HFF-Myc (cell line): ENCODE results near the gene ETV5.

Experiments
- DNase-seq: peaks from one replicate; pipeline ENCODE4 v3.0.0-alpha.2; 2011; ENCODE audit warnings: low read depth; ENCODE audit errors: extremely low read depth
- H3K4me3 ChIP-seq: replicated peaks from 2 replicates; pipeline ENCODE4 v1.5.1; 2011; ENCODE audit warnings: low read depth, mild to moderate bottlenecking, control low read depth, low read length
- TF ChIP-seq, protein P1 (sequence below): IDR thresholded peaks from 2 replicates; pipeline ENCODE4 v1.5.1; 2012; ENCODE audit warnings: mild to moderate bottlenecking, low read depth, low read length, control low read depth; ENCODE audit errors: missing control alignments

Gene ETV5

DNA sequence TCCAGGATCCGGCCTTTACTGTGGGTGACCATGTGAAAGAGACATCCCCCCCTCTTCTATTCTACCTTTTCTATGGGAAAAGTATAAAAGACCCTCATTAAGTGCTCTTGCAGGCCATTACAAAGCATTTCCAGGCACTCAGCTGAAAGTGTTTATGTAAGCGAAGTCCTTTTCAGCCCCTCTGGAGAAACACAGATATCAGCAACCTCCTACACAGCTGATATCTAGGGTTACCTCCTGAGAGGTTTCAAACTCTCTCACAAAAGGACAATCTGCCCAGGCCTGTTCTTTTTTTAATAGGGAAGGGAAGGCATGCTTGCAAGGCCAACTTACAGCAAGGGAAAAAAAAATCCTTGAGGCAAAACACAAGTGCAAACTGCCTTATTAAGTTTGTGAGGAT is 12.6 kb downstream of the ETV5 start:
- H3K4me3 ChIP-seq, result no peak overlapping the region
- TF ChIP-seq, protein P1, sequence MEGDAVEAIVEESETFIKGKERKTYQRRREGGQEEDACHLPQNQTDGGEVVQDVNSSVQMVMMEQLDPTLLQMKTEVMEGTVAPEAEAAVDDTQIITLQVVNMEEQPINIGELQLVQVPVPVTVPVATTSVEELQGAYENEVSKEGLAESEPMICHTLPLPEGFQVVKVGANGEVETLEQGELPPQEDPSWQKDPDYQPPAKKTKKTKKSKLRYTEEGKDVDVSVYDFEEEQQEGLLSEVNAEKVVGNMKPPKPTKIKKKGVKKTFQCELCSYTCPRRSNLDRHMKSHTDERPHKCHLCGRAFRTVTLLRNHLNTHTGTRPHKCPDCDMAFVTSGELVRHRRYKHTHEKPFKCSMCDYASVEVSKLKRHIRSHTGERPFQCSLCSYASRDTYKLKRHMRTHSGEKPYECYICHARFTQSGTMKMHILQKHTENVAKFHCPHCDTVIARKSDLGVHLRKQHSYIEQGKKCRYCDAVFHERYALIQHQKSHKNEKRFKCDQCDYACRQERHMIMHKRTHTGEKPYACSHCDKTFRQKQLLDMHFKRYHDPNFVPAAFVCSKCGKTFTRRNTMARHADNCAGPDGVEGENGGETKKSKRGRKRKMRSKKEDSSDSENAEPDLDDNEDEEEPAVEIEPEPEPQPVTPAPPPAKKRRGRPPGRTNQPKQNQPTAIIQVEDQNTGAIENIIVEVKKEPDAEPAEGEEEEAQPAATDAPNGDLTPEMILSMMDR, result no peak
- DNase-seq, result no peak

DNA sequence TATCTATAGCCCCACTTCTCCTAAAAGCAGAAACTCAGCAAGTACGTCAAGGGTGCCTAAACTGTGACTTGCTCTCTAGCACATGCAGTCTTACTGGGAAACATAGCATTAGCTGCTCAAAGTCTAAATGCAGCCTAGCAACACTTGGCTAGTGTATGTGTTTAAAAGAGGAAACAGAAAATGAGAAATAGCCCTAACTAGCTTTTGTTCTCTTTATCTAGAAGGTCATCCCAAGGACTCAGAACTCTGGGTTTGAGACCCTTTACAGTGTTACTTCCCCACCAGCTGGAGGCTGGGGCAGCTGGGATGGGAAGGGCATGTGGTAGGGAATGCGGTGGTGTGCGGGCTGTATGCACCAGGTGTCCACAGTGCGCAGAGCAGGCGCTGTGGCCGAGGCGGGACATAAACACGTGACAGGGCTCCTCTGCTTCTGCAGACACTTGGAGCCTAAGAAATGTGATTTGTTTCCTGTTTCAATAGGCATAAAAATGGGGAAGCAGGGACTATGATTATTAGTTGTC is 13.3 kb downstream of the ETV5 start:
- TF ChIP-seq, protein P1, result no peak
- no peak for DNase-seq
- H3K4me3 ChIP-seq, result no peak overlapping the region

DNA sequence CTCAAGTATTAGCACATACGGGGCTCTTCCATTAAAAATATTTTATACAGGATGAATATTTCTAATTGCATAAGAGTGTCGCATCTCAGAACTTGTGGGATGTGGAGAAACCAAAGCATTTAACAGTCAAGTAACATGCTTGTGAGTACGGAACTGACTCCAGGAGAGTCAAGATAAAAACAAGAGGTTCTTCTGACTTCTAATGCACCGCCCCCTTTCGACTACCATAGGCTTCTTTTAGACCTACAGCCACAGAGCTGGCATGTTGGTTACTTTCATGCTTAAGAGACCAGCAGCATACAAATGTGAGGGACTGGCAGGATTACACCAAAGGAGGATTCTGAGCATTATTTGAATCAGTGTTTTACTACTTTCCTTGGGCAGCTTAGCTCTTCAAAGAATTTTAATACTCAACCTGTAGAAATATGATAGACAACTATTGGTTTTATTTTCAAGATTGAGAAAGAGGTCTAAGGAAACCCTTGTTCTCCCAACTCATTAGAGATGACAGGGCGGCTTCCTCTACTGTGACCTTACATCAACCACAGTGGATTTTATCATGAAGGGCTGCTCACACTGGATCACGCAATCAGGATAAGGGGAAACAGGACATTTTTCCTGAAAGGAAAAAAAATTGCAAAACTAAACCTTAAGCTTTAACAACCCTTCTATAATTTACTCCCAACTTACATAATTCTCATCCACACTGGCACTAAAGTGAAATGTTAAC is 14.0 kb downstream of the ETV5 start:
- H3K4me3 ChIP-seq, result no peak overlapping the region
- TF ChIP-seq, protein P1, result no peak
- no peak for DNase-seq

DNA sequence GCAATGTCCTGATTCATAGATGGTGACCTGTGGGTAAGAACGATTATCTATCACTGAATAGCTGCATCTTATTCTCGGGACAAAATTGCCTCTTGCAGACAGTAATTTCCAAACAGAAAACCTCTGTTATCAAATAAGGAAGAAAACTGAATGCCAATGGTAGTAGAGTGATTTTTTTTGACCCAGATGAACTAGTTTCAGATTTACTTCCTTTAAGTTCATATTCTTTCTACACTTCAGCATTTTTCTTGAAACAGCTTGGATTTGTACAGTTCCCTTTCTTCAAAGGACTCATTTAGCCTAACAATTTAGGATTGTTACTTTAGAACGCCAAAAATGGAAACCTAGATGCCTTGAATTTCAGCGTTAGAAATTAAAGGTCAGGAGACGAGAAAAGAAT is 14.6 kb downstream of the ETV5 start:
- no peak overlapping the region for H3K4me3 ChIP-seq
- TF ChIP-seq, protein P1, result no peak
- DNase-seq, result no peak

DNA sequence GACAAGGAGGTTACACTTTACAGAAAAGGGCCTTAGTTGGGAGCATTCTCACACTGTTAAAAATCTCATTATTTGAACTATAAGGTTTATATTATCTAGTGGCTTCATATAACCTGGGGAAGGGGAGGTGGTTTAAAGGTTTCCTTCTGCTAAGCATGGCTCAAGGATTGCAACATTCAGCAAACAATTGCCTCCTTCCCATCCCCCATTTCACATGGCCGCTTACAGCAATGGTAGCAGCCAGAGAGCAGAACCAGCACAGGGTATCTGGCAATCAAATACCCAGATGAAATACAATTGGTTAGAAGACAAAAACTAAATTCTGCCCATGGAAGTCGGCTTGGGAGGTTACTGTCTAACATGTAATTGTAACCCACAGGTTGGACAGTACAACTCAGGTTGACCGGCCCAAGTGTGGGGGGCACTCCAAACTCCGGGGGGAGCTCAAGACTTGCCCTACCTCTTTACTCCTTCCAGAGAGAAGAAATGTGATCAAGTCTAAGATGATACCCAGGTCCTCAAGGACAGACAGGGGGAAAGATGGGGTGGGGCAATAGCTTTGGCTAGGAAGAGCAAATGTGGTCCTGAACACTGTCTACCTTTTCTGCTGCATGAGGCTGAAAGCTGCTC is 15.5 kb downstream of the ETV5 start:
- DNase-seq, result no peak
- H3K4me3 ChIP-seq, result no peak overlapping the region
- TF ChIP-seq, protein P1, result no peak

DNA sequence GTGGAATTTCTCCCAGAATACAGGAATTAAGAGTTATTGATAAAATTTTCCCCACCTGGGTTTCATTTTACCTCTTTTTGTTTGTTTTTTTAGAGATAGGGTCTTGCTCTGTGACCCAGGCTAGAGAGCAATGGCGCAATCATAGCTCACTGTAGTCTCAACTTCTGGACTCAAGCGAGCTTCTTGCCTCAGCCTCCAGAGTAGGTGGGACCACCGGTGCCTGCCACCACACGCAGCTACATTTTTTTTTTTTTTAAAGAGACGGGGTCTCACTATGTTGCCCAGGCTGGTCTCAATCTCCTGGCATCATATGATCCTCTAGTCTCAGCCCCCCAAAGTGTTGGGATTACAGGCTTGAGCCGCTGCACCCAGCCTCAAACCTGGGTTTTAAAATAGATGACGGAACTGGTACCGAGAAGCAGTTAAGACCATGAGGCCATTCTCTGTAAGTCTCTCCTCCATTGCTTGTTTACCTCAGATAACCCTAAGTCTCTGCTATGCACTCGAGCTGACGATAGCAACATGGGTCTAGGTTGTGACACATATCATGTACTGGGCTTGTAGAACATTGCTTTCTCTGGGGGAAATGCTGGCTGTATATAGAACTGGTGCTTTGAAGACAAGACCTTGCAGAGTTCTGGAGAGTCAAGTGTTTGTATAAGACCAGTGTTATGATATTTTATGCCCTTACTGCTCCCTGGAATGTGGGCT is 16.4 kb downstream of the ETV5 start:
- no peak overlapping the region for H3K4me3 ChIP-seq
- DNase-seq, result no peak
- TF ChIP-seq, protein P1, result no peak
